ENCODE measurements around the gene RTN1.

RTN1 gene

GRCh38 chr14:59585891-59586554, 284.6 kb downstream of the RTN1 start:
- H3K9me2 ChIP-seq (replicated peaks; ENCODE audit: insufficient read depth, low read length) = no peaks in the 10 kb centered on the region
- TF ChIP-seq EZH2phosphoT487 (conservative IDR thresholded peaks at IDR 0.05; ENCODE audit: low read length) = no peak
- no peak for TF ChIP-seq CTCF (IDR thresholded peaks at IDR 0.05; ENCODE audit: insufficient read depth, low read length, poor library complexity, severe bottlenecking)
- H3K79me2 ChIP-seq (ENCODE audit: insufficient read depth, low read length) = no peaks in the 10 kb centered on the region
- H3K4me3 ChIP-seq (ENCODE audit: insufficient read depth, low read length, poor library complexity, severe bottlenecking) = no peak overlapping the region
- H3K4me2 ChIP-seq (ENCODE audit: low read depth, low read length, poor library complexity, severe bottlenecking) = no peak overlapping the region
- no peaks in the 10 kb centered on the region for H3K27me3 ChIP-seq (ENCODE audit: low read length)
- no peaks in the 10 kb centered on the region for H4K20me1 ChIP-seq (ENCODE audit: low read depth, low read length)
- H3K27ac ChIP-seq (ENCODE audit: low read depth, low read length) = no peak overlapping the region
- H2AFZ ChIP-seq (ENCODE audit: low read depth, low read length, severe bottlenecking) = no peak overlapping the region
- H3F3A ChIP-seq (ENCODE audit: insufficient read depth) = no peaks in the 10 kb centered on the region
- no peaks in the 10 kb centered on the region; the same call in 1 of the 2 replicates for H3K9me3 ChIP-seq (ENCODE audit: insufficient read depth, low read length)
- H3K36me3 ChIP-seq (ENCODE audit: low read length) = no peaks in the 10 kb centered on the region
- H3K9ac ChIP-seq (ENCODE audit: low read length) = no peak overlapping the region

- no peak for TF ChIP-seq CTCF (IDR thresholded peaks at IDR 0.05; ENCODE audit: insufficient read depth, low read length, poor library complexity, severe bottlenecking)
- TF ChIP-seq EZH2phosphoT487 (conservative IDR thresholded peaks at IDR 0.05; ENCODE audit: low read length) = no peak
- Histone ChIP-seq H3K9me3 (ENCODE audit: insufficient read depth, low read length) (no peaks in the 10 kb centered on the region), H3K4me2 (ENCODE audit: low read depth, low read length, poor library complexity, severe bottlenecking) (no peak overlapping the region), H3K27me3 (ENCODE audit: low read length) (no peaks in the 10 kb centered on the region), H3K9me2 (replicated peaks; ENCODE audit: insufficient read depth, low read length) (no peaks in the 10 kb centered on the region), H3K9ac (ENCODE audit: low read length) (no peak overlapping the region), H3K27ac (ENCODE audit: low read depth, low read length) (no peak overlapping the region), H3K4me3 (ENCODE audit: insufficient read depth, low read length, poor library complexity, severe bottlenecking) (no peak overlapping the region), H2AFZ (ENCODE audit: low read depth, low read length, severe bottlenecking) (no peak overlapping the region), H4K20me1 (ENCODE audit: low read depth, low read length) (no peaks in the 10 kb centered on the region), H3K79me2 (ENCODE audit: insufficient read depth, low read length) (no peaks in the 10 kb centered on the region), H3F3A (ENCODE audit: insufficient read depth) (no peaks in the 10 kb centered on the region), H3K36me3 (ENCODE audit: low read length) (no peaks in the 10 kb centered on the region)
Observed at GRCh38 chr14:59583755-59584154, 286.8 kb downstream of the RTN1 start.

GRCh38 chr14:59582845-59583509, 287.6 kb downstream of the RTN1 start:
- TF ChIP-seq CTCF (IDR thresholded peaks at IDR 0.05; ENCODE audit: insufficient read depth, low read length, poor library complexity, severe bottlenecking) (peak; percentile 25), EZH2phosphoT487 (conservative IDR thresholded peaks at IDR 0.05; ENCODE audit: low read length) (no peak)
- Histone ChIP-seq H3K9me3 (ENCODE audit: insufficient read depth, low read length) (no peaks in the 10 kb centered on the region), H3K79me2 (ENCODE audit: insufficient read depth, low read length) (no peaks in the 10 kb centered on the region), H3K27me3 (ENCODE audit: low read length) (no peaks in the 10 kb centered on the region), H3K36me3 (ENCODE audit: low read length) (no peaks in the 10 kb centered on the region), H3K27ac (ENCODE audit: low read depth, low read length) (no peak overlapping the region), H3F3A (ENCODE audit: insufficient read depth) (no peaks in the 10 kb centered on the region), H4K20me1 (ENCODE audit: low read depth, low read length) (no peaks in the 10 kb centered on the region), H3K4me3 (ENCODE audit: insufficient read depth, low read length, poor library complexity, severe bottlenecking) (no peak overlapping the region), H3K4me2 (ENCODE audit: low read depth, low read length, poor library complexity, severe bottlenecking) (no peak overlapping the region), H3K9ac (ENCODE audit: low read length) (no peak overlapping the region), H2AFZ (ENCODE audit: low read depth, low read length, severe bottlenecking) (no peak overlapping the region), H3K9me2 (replicated peaks; ENCODE audit: insufficient read depth, low read length) (no peaks in the 10 kb centered on the region)
